ENCODE measurements around the gene BOLA2. TPM values are rescaled to one million over a fixed set of nuclear protein-coding genes. Genes with fewer than 3 reads are reported as not detected.

Gene BOLA2
- total RNA-seq, result 12.6 and 14.0 TPM in 2 replicates

GRCh38 chr16:29454269-29454668, at the start of gene BOLA2, which contains the start of gene SLX1B:
Gene BOLA2, minus strand, starts transcription at chr16:29454351. Its CDS starts 98 bp downstream, at chr16:29454253.
Gene SLX1B, plus strand, starts transcription at chr16:29454533.

GRCh38 chr16:29459706-29460646, 5.8 kb upstream of the BOLA2 start, which contains the start of gene SULT1A4:
Gene SULT1A4, plus strand, starts transcription at chr16:29459913. Its CDS starts 1,473 bp downstream, at chr16:29461386.

Small RNAs within 50 kb of the gene (small RNA-seq; reads per million reads assigned to genes)
- not detected for gene AC133555.2

Other genes starting within 250 kb of the BOLA2 start
- gene NPIPB11, start 47.6 kb downstream of the BOLA2 start, total RNA-seq, result under 0.01 TPM in 1 of 2 replicates, not detected in the other
- gene SLX1B, start 182 bp upstream of the BOLA2 start, total RNA-seq, result 3.1 and 20.2 TPM in 2 replicates
- 1.2 TPM in 1 of 2 replicates, not detected in the other for gene SULT1A4, start 5.6 kb upstream of the BOLA2 start, total RNA-seq
- gene NPIPB12, start 52.1 kb upstream of the BOLA2 start, total RNA-seq, result 12.0 and 33.8 TPM in 2 replicates
- not detected in 2 replicates for gene SPN, start 208.9 kb upstream of the BOLA2 start, total RNA-seq
- 58.1 and 63.6 TPM in 2 replicates for gene QPRT, start 224.8 kb upstream of the BOLA2 start, total RNA-seq

Data from placental epithelial cell (primary cell).